Pons (tissue), 1 donor: Measurements from ENCODE around the gene ADGRD1.
"Not testable (repeated sequence)": the region's sequence is repeated elsewhere in the genome, so short reads cannot be mapped to it uniquely, and the experiment has no call there.

Experiments
- DNase-seq: peaks from one replicate; pipeline ENCODE4 v3.0.0-alpha.2; 2016; ENCODE audit warnings: low spot score

The ADGRD1 gene

GRCh38 chr12:130953771-130954543 lies at the start of gene ADGRD1:
Gene ADGRD1 (plus strand): TSS chr12:130953907. CDS start chr12:130954466, 559 bp downstream.
- DNase-seq, result peak; percentile 58

- no peak for DNase-seq
Measured at GRCh38 chr12:130904064-130904463, 49.6 kb upstream of the ADGRD1 start.

GRCh38 chr12:130904936-130905455 lies 48.7 kb upstream of the ADGRD1 start:
- DNase-seq, result not testable (repeated sequence)

GRCh38 chr12:130909111-130909510 lies 44.6 kb upstream of the ADGRD1 start:
- no peak for DNase-seq

- DNase-seq, result no peak
Measured at GRCh38 chr12:130911193-130911592, 42.5 kb upstream of the ADGRD1 start.

- DNase-seq, result no peak
Measured at GRCh38 chr12:130911933-130912332, 41.8 kb upstream of the ADGRD1 start.

- peak; percentile 54 for DNase-seq
Measured at GRCh38 chr12:130916241-130916911, 37.3 kb upstream of the ADGRD1 start.

- no peak for DNase-seq
Measured at GRCh38 chr12:130917607-130918006, 36.1 kb upstream of the ADGRD1 start.

- no peak for DNase-seq
Measured at GRCh38 chr12:130919086-130919485, 34.6 kb upstream of the ADGRD1 start.

- DNase-seq, result no peak
Measured at GRCh38 chr12:130920119-130920703, 33.5 kb upstream of the ADGRD1 start.

GRCh38 chr12:130920723-130921381 lies 32.9 kb upstream of the ADGRD1 start:
- no peak for DNase-seq

- DNase-seq, result no peak
Measured at GRCh38 chr12:130922511-130922953, 31.2 kb upstream of the ADGRD1 start.

GRCh38 chr12:130924966-130925665 lies 28.6 kb upstream of the ADGRD1 start:
- DNase-seq, result no peak

- DNase-seq, result peak; percentile 79
Measured at GRCh38 chr12:130925666-130926015, 28.1 kb upstream of the ADGRD1 start.

- no peak for DNase-seq
Measured at GRCh38 chr12:130929363-130929762, 24.3 kb upstream of the ADGRD1 start.

- DNase-seq, result no peak
Measured at GRCh38 chr12:130932061-130932930, 21.4 kb upstream of the ADGRD1 start.

GRCh38 chr12:130933269-130933995 lies 20.3 kb upstream of the ADGRD1 start:
- peak; percentile 22 for DNase-seq

- no peak for DNase-seq
Measured at GRCh38 chr12:130934753-130935152, 19.0 kb upstream of the ADGRD1 start.

GRCh38 chr12:130936561-130936960 lies 17.1 kb upstream of the ADGRD1 start:
- no peak for DNase-seq

- DNase-seq, result no peak
Measured at GRCh38 chr12:130937063-130937462, 16.6 kb upstream of the ADGRD1 start.
